Keratinocyte (primary cell): ENCODE data around the gene H3-3A.

Source experiments
- CTCF ChIP-seq, 3 experiments: IDR thresholded peaks in 1 of 3; conservative IDR thresholded peaks in 1 of 3; optimal IDR thresholded peaks in 1 of 3; 2 replicates in 2 of 3; 3 replicates in 1 of 3; pipeline versions ENCODE3 to v1.5.1; 2011; ENCODE audit warnings: low read length in 3 of 3, mild to moderate bottlenecking in 3 of 3, moderate library complexity in 2 of 3, control low read depth in 1 of 3, inconsistent platforms in 1 of 3; ENCODE audit not compliant: insufficient read depth in 2 of 3; ENCODE audit errors: extremely low read depth in 1 of 3
- EZH2 ChIP-seq: IDR thresholded peaks from one replicate; pipeline ENCODE4 v1.6.1; 2012; ENCODE audit warnings: inconsistent platforms, mild to moderate bottlenecking, low read length, moderate library complexity

DNA sequence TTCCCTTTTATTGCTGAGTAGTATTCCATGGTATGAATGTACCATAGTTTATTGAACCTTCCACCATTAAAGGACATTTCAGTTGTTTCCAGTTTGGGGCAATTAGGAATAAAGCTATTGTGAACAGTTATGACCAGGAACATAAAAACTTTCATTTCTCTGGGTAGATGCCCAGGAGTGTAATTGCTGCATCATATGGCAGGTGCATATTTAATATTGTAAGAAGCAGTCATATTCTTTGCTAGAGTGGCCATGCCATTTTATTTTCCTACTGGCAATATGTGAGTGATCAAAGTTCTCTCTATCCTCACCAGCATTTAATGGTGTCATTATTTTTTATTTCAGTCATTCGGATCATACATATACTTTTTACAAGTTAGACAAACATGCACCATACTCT is 23.9 kb upstream of the H3-3A start:
- TF ChIP-seq CTCF (optimal IDR thresholded peaks at IDR 0.05 in 1 of 3, IDR thresholded peaks at IDR 0.05 in 1 of 3, conservative IDR thresholded peaks at IDR 0.05 in 1 of 3; ENCODE audit: extremely low read depth in 1 of 3, insufficient read depth in 2 of 3, low read length in 3 of 3) (no peak), EZH2 (no peak)
